Measurements from ENCODE around the gene FNDC3B.

DNA sequence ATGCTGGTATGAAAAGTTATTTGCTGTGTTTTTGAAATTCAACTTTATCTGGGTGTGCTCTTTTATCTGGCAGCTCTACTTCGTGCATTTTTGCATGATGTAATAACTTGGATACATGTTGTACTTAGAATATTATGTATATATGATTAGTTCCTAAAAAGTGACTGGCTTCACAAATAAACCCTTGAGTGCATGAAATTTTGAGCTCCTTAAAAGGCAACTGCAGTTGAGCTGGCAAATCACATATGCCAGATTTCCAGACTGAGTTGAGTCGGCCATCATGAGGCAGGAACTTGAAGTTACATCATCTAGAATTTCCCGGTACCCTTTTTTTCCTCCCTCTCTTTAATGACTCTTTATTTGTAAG is 162.5 kb downstream of the FNDC3B start:
- TF ChIP-seq, protein P1, sequence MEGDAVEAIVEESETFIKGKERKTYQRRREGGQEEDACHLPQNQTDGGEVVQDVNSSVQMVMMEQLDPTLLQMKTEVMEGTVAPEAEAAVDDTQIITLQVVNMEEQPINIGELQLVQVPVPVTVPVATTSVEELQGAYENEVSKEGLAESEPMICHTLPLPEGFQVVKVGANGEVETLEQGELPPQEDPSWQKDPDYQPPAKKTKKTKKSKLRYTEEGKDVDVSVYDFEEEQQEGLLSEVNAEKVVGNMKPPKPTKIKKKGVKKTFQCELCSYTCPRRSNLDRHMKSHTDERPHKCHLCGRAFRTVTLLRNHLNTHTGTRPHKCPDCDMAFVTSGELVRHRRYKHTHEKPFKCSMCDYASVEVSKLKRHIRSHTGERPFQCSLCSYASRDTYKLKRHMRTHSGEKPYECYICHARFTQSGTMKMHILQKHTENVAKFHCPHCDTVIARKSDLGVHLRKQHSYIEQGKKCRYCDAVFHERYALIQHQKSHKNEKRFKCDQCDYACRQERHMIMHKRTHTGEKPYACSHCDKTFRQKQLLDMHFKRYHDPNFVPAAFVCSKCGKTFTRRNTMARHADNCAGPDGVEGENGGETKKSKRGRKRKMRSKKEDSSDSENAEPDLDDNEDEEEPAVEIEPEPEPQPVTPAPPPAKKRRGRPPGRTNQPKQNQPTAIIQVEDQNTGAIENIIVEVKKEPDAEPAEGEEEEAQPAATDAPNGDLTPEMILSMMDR (conservative IDR thresholded peaks at IDR 0.05; ENCODE audit: low read length), result no peak
- TF ChIP-seq EZH2phosphoT487 (IDR thresholded peaks at IDR 0.05; ENCODE audit: borderline replicate concordance), result no peak

Data from Loucy (cell line).